ENCODE data around the gene NTN1. TPM values are rescaled to one million over a fixed set of nuclear protein-coding genes. Genes with fewer than 3 reads are reported as not detected.

Gene NTN1
- total and polyA plus RNA-seq, 2 of the 4 experiments (the other 2 are of a cell fraction): under 0.01 to 0.07 TPM

DNA sequence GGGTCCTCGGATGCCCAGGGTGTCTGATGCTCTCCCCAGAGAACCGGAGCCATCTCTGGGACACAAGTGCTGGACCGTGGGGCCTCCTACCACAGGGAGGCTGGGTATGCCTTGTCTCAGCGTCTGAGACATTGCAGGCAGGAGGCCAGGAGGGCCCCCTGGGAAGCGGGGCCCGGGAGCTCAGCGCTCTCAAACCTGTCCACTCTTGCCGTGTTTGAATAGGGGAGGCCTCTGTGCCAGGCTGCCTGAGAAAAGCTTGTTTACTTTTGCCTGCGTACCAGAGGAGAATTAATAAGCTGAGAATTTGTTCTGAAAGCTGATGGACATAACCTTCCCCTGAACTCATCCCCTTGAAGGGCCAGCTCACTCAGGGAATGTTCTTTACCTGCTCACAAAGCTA is 163.8 kb downstream of the NTN1 start:
- Histone ChIP-seq H3K18ac (ENCODE audit: low read depth, low read length) (no peak overlapping the region), H2AK9ac (replicated peaks; ENCODE audit: low read depth, low read length, poor library complexity) (no peak overlapping the region), H4K8ac (ENCODE audit: low read depth in 2 of 2, low read length in 2 of 2) (no peak overlapping the region), H3K4me3 (ENCODE audit: insufficient read depth, low read depth, low read length) (no peak overlapping the region), H3K27ac (ENCODE audit: insufficient read depth, low read length) (no peak overlapping the region), H3K4ac (ENCODE audit: low read depth, low read length) (no peak overlapping the region), H2BK20ac (ENCODE audit: low read depth, low read length) (no peak overlapping the region), H2BK5ac (ENCODE audit: low read depth, low read length, poor library complexity, severe bottlenecking) (no peak overlapping the region), H3K56ac (ENCODE audit: extremely low read depth, insufficient read depth, low read length) (no peak overlapping the region), H2BK15ac (ENCODE audit: low read depth, low read length) (no peak overlapping the region), H3K23ac (ENCODE audit: low read depth, low read length) (no peak overlapping the region), H3K27me3 (ENCODE audit: control insufficient read depth, insufficient read depth, low read length) (peaks cover 12% of the 10 kb centered on the region; the same call in 1 of the 2 replicates), H2AFZ (replicated peaks; ENCODE audit: low read length, poor library complexity) (no peak overlapping the region), H3K4me2 (ENCODE audit: low read depth, low read length) (peak overlapping the region; percentile 28; the same call in 1 of the 2 replicates), H3K36me3 (ENCODE audit: control insufficient read depth, insufficient read depth, low read length) (no peaks in the 10 kb centered on the region), H4K5ac (ENCODE audit: low read depth, low read length) (no peak overlapping the region), H3K9me1 (ENCODE audit: insufficient read depth, low read length) (no peaks in the 10 kb centered on the region), H3K9me3 (ENCODE audit: control insufficient read depth, insufficient read depth, low read length) (no peaks in the 10 kb centered on the region), H4K91ac (ENCODE audit: insufficient read depth, low read depth, low read length) (no peak overlapping the region), H2BK120ac (ENCODE audit: low read depth, low read length) (no peak overlapping the region), H2AK5ac (ENCODE audit: low read depth, low read length) (no peak overlapping the region), H3K14ac (replicated peaks; ENCODE audit: low read depth, low read length) (no peak overlapping the region), H3K79me1 (ENCODE audit: low read depth in 1 of 2, low read length in 2 of 2) (no peaks in the 10 kb centered on the region), H3K9ac (ENCODE audit: low read depth, low read length) (no peak overlapping the region), H3K4me1 (ENCODE audit: control insufficient read depth, insufficient read depth, low read length) (peaks cover 2% of the 10 kb centered on the region; the same call in 1 of the 2 replicates), H4K20me1 (ENCODE audit: insufficient read depth, low read length) (no peaks in the 10 kb centered on the region)
- no TSS peak for BruUV-seq (replicated peaks)
- DNase-seq: no peak
- intact Hi-C loops (cut with micrococcal nuclease): no loop called here
- TF ChIP-seq CHD1 (IDR thresholded peaks at IDR 0.05; ENCODE audit: low read depth, low read length): no peak
- TF ChIP-seq MAZ (IDR thresholded peaks at IDR 0.05; ENCODE audit: borderline replicate concordance, low read depth, low read length): no peak
- no peak for TF ChIP-seq RFX5 (IDR thresholded peaks at IDR 0.05; ENCODE audit: low read depth, low read length)
- no peak for TF ChIP-seq BHLHE40 (IDR thresholded peaks at IDR 0.05; ENCODE audit: low read depth, low read length)
- TF ChIP-seq, protein P1, sequence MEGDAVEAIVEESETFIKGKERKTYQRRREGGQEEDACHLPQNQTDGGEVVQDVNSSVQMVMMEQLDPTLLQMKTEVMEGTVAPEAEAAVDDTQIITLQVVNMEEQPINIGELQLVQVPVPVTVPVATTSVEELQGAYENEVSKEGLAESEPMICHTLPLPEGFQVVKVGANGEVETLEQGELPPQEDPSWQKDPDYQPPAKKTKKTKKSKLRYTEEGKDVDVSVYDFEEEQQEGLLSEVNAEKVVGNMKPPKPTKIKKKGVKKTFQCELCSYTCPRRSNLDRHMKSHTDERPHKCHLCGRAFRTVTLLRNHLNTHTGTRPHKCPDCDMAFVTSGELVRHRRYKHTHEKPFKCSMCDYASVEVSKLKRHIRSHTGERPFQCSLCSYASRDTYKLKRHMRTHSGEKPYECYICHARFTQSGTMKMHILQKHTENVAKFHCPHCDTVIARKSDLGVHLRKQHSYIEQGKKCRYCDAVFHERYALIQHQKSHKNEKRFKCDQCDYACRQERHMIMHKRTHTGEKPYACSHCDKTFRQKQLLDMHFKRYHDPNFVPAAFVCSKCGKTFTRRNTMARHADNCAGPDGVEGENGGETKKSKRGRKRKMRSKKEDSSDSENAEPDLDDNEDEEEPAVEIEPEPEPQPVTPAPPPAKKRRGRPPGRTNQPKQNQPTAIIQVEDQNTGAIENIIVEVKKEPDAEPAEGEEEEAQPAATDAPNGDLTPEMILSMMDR (conservative IDR thresholded peaks at IDR 0.05; ENCODE audit: low read depth, low read length): no peak
- no peak for TF ChIP-seq POLR2A (IDR thresholded peaks at IDR 0.05; ENCODE audit: low read depth, low read length)
- TF ChIP-seq NFE2L2 (IDR thresholded peaks at IDR 0.05; ENCODE audit: low read depth, low read length): no peak
- no peak for TF ChIP-seq RCOR1 (IDR thresholded peaks at IDR 0.05; ENCODE audit: insufficient replicate concordance, low read length)
- TF ChIP-seq FOS (IDR thresholded peaks at IDR 0.05; ENCODE audit: low read depth, low read length): no peak
- TF ChIP-seq, protein P2, sequence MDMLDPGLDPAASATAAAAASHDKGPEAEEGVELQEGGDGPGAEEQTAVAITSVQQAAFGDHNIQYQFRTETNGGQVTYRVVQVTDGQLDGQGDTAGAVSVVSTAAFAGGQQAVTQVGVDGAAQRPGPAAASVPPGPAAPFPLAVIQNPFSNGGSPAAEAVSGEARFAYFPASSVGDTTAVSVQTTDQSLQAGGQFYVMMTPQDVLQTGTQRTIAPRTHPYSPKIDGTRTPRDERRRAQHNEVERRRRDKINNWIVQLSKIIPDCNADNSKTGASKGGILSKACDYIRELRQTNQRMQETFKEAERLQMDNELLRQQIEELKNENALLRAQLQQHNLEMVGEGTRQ (IDR thresholded peaks at IDR 0.05; ENCODE audit: low read depth, low read length): no peak
- no peak for TF ChIP-seq CEBPB (IDR thresholded peaks at IDR 0.05; ENCODE audit: low read depth, low read length)
- TF ChIP-seq SMC3 (IDR thresholded peaks at IDR 0.05; ENCODE audit: low read depth, low read length): no peak
- TF ChIP-seq MXI1 (IDR thresholded peaks at IDR 0.05; ENCODE audit: borderline replicate concordance, low read depth, low read length): no peak
- ChIA-PET POLR2A (ENCODE audit: unreplicated experiment) (no interaction called here), CTCF (no interaction called here)
- in situ Hi-C loops (cut with MboI; ENCODE audit: low sequenced_read_pairs): no loop called here
- 26% methylated on average over 5 of the region's 9 CpGs; no CpG with 5 or more reads in 1 of the 2 experiments for WGBS, 2 experiments (ENCODE audit: extremely low coverage in 2 of 2, insufficient read length in 1 of 2)
- peak; percentile 17 for ATAC-seq (ENCODE audit: low read depth)
- dilution Hi-C loops (cut with HindIII; ENCODE audit: low sequenced_read_pairs, unreplicated experiment): no loop called here
